NCI-H2227 treated with DMSO at 0.1 percent for 48 hours (cell line): ENCODE measurements around the gene BANF2.
A peak's percentile ranks its signal among the peaks of the same experiment; 100 is the strongest.

ENCODE experiments used
- DNase-seq: peaks from one replicate; lab custom pipeline; 2025; lab: John Stamatoyannopoulos, UW

The BANF2 gene

DNA sequence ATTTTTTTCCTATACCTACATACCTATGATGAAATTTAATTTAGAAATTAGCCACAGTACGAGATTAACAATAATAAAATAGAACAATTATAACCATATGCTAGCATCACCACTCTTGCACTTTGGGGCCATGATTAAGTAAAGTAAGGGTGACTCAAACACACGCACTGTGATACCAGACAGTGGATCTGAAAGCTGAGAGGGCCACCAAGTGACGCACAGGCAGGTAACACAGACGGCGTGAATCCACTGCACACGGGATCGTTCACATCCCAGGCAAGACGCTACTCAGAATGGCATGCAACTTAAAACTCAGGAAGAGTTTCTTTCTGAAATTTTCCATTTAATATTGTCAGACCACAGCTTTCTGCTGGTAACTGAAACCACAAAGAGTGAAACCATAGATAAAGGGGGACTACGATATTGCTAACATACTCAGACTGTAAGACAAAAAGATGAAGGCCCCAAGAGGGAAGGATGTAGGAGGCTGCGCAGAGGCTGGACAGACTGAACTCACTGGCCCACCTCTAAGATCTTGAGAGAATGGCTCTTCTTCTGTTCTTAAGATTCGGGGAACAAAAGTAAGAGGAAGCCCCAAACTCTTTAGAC, 35.6 kb upstream of the BANF2 start:
- DNase-seq = no peak

DNA sequence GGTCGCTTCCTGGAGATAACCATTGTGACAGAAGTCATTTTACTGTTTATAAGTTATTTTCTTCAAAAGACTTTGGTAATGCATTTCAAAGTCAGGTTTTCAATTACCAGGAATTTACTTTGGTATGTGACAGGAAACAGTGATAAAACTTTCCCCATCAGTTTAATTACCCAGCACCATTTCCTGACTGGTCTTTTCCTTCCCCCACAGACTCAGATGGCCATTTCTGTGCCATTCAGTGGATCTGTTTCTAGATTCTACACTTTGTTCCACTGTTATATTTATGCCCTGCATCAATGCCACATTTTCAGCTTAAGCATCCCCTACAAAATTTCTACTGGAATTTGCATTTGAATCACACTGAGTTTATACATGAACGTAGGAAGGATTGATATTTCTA, 34.0 kb upstream of the BANF2 start:
- DNase-seq = no peak

DNA sequence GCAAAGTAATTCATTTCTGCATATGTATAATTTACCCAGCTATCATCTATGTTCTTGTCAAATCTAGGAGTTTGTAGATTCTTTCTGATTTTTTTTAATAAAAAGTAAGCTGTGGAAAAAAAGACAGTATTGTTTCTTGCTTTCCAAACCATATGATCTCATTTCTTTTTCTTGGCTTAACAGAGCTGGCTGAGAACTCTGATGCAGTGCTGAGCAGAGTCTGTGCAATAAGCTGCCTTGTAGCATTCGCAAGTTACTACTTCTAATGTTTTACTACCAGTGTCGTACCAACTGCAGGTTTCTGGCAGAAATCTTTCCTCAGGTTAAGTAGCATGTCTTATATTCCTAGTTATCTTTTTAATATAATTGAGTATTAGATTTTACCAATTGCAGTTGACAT, 33.3 kb upstream of the BANF2 start:
- DNase-seq = no peak

DNA sequence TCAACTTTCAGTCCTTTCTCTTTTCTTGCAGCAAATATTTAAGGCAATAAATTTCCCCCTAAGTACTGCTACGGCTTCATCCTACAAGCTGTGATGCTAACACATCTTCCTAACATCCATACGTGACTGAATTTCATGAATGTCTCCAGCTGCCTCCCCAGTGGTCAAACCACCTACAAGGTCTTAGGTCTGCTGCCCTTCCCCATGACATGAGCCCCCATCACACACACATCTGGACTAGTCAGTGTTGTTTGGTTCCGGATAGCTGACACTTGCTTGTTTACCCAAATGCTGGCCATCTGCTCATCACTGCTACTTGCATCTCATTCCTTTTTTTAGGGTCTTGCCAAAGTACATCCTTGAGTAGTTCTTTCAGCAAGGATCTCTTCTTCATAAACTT, 32.3 kb upstream of the BANF2 start:
- DNase-seq = no peak

DNA sequence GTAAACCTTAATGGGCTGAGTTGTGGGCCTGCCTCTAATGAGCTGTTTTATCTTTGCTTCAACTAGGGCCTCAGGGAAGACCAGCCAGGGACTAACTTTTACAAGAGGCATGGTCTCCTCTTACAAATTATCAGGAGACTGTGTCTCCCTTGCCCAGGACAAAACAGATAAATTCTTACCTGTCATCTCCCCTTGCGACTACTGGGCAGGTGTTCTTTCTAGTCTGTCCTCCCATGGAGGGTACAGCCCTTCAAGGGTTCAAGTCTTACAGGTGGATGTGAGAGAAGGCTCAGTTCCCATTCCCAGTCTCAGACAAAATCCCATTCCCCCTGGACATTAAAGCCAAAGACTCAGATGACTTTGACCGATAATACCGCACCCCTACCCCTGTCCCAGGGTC, 31.3 kb upstream of the BANF2 start:
- DNase-seq = no peak

DNA sequence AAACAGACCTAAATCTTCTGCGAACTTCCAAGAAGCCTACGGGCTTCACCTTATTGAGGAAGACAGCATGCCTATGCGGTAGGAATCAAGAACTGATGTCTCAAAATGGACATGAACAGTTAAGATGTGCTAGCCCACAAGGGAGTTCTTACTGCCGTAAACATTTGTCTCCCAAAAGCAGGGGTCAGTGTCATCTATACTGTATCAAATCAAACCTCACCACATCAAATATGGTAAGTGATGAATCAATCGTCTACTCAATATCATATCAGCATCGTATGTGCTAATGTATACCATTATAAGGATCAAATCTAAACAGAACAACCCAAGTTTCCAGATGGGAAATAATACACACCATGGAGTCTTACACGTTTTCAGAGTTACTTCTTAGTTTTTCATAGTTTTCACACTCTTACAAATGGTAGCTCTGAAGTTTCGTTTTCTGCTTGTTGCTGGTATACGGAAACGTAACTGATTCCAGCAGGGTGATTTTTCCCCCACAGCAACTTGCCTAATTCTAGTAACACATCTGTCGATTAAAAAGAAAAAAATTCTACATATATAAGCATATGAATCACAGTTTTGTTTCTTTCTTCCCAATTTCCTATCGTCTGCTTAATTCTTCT, 30.3 kb upstream of the BANF2 start:
- no peak for DNase-seq

DNA sequence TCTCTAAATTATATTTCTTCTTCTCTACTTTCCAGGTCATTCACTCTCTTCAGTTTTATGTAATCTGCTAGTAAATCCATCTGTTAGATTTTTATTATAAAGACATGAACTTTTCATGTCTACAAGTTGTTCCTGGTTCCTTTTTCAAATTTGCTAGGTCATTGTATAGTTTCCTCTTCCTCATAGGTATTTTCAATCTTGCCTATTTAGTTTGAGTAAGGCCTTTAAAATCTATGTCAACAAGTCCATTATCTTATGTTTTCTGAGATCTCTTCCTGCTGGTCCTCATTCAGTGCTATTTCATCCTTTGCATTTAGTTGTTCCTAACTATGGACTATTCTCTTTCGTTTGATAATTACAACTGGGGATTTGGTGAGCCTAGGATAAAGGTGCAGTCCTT, 28.8 kb upstream of the BANF2 start:
- no peak for DNase-seq

DNA sequence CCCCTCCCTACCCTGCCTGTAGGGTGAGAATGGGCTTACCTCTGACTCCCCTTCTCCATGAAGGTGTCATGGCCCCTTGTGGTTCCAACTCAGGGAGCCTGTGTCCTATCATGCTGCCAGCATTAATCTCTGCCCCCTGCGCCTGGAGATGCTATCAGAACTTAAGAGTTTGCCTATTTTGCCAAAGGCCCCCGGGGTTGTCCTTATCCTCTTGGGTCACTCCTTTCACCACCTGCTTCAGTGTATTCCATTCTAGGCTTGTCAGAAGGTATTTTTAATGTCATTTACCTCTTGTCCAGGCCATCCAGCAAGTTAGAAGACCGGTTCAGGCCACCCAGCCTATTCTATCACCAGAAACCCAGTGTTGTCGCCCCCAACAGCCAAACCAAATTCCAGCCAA, 28.2 kb upstream of the BANF2 start:
- DNase-seq = no peak

DNA sequence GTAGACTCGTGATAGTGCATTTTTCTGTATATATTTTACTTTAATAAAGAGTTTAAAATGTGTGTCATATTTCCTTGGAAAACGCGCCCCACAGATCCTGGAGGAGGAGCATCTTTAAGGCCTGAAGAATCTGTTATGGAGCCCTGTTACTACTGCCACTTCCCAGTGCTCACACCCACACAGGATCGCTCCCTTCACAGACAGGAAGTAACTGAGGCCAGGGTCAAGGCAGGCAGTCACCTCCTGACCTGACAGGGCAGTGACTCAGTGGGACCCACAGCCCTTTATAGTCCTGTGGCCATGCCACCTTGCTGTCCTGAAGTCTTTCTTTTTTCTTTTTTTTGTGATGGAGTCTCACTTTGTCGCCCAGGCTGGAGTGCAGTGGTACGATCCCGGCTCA, 26.7 kb upstream of the BANF2 start:
- DNase-seq = no peak

DNA sequence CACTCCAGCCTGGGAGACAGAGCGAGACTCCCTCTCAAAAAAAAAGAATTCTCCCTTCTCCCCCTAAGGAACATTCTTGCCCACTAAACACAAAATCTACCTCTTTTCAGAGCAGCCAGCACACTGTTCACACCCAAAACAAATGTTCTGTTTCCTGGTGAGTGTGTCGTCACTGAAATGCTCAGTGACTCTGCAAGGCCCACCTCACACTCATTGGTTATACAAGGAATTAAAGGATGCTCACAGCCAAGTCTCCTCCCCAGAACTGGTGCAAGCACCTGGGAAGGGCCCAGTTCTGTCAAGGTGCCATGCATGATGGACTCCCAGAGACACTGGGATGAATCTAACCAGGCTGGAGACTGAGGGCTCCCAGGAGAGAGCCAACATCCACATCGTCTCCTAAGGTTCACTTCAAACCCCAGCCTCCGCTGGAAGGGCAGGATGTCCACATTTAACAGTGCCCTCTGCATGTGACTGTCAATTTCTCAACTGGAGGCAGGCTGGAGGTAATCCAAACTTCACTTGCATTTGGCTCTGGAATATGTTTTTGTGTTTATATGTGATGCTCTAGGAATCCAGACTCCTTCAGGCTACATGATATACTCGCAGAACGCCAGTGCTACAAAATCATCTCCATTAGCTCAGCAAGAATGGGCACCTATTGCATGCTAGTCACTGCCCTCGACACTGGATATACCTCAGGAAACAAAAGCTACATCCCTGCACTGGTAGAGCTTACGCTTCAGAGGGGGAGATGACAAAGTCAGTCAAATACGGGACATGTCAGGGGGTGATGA, 24.8 kb upstream of the BANF2 start:
- DNase-seq = no peak

DNA sequence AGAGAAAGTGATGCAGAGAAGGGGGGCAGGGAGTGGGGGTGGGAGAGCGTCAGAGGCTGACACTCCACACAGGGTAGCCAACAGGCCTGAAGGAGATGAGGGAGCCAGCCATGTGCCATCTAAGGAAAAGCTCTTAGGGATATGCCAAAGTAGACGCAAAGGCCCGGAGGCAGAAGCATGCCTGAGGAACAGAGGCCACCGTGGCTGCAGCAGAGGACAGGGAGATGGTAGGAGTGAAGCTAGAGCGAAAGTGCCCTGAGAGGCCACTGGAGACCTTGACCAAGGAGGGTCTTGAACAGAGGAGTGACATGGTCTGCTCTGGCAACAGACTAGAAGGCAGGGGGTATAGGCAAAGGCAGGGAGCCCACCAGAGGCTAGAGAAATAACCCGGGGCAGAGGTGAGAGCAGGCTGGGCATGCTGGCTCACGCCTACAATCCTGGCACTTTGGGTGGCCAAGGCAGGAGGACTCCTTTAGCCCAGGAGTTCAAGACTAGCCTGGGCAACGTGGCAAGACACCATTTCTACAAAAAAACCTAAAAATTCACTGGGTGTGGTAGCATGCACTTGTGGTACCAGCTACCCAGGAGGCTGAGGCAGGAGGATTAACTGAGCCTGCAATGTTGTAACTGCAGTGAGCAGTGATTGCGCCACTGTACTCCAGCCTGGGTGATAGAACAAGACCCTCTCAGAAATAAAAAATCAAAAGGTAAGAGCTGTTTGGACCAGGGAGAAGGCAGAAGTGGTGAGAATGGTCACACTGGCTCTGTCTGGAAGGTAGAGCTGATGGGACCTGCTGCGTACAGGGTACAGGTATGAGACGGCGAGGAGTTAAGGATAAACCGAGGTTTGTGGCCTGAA, 24.0 kb upstream of the BANF2 start:
- DNase-seq = no peak

DNA sequence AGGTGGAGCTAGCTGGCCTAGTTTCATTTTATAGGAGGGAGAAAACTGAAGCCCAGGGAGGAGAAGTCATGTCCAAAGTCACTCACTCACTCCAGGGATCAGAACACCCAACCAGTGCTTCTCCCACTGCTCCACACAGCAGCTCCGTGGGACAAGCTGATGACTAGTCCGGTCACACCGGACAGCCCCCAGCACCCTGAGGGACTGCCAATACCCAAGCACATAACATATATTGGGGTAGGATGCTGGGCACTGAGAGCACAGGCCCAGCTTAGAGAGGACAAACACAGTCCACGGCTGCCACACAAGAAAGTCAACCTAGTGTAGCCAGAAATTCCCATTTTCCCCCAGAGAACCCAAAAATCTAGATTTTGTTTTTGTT, 23.4 kb upstream of the BANF2 start:
- DNase-seq = no peak

DNA sequence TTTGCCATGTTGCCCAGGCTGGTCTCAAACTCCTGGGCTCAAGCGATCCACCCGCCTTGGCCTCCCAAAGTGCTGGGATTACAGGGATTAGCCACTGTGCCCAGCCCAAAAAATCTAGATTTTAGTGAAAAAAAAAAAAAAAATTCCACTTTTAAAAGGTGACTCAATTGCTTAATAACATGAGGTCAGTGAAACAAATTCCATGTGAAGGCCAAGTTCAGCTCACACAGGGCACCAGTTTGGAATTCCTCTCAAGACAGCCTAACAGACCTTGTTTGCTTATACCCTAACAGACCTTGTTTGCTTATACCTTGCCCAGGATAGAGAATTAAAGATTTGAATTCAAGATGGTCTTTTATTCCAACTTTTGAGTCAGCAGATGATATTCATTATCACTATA, 22.8 kb upstream of the BANF2 start:
- DNase-seq = no peak

DNA sequence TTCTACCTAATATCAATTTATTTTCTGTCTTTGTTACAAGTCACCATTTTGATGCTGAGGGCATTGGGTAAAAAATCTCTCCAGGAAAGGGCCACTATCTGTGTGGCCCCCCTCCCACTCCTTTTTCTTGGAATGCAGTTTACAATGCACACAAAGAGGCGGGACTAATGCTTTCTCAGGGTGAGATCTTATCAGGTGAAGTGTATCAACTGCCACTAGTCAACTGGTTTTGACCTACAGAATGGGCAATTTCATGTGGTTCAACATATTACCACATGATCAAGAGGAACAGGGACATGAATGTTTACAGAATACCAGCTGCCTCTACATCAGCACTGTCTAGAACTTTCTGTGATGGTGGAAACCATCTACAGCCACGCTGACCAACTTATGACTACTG, 21.5 kb upstream of the BANF2 start:
- DNase-seq = no peak

DNA sequence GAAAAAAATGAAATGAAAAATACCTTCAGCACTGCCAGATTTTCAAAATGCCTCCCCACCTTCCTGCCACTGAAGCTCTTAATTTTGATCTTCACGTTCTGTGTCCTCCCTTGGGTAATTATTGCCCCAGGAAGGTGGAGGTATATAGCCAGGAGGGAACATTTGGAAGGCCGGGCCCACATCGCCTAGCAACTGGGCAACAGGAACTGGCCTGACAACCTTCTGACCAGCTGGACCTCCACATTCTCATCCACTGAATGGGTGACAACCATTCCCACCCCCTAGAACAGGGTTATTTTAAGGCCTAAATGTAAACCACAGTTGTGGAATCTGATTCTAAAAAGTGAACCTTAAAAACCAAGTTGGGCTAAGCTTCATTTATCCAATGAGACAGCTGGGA, 20.9 kb upstream of the BANF2 start:
- DNase-seq = no peak

DNA sequence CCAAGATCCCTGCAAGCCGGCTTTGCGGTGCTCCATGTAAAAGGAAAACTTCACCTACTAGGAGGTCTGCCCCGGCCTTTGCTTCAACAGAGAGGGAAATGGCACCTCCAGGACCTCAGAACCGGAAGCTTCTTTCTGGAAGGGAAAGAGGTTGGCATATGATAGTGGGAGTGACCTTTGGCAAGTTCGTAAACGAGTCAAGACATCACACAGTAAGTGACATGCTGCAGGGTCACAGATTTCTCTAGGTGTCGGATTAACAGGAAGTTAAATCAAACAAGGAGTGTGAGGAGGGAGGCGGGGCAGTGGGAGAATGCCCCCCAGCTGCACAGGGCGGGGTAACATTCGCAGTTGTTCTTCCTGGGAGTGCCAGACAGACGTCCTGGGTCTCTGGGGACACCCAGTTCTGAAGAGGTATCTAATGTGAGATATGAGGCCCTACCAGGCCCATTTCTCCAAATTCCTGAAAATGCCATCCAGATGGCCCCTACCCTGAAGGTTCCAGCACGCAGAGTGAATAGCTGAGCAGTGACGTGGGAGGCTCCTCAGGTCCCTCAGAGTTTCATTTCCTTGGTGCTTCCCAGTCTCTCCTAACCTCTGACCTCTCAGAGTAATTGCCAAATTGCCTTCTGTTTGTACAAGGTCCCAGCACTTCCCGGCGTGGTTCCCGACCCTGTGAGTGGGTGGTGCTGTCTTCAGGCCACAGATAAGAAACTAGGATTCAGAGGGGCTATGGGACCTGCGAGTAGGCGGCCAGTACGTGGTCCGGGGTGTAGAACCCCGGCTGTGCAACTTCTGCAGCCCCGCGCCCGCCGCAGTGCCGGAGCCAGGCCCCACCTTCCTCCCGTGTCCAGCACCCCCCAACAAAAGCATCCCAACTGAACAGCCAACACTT, 19.6 kb upstream of the BANF2 start:
- no peak for DNase-seq

DNA sequence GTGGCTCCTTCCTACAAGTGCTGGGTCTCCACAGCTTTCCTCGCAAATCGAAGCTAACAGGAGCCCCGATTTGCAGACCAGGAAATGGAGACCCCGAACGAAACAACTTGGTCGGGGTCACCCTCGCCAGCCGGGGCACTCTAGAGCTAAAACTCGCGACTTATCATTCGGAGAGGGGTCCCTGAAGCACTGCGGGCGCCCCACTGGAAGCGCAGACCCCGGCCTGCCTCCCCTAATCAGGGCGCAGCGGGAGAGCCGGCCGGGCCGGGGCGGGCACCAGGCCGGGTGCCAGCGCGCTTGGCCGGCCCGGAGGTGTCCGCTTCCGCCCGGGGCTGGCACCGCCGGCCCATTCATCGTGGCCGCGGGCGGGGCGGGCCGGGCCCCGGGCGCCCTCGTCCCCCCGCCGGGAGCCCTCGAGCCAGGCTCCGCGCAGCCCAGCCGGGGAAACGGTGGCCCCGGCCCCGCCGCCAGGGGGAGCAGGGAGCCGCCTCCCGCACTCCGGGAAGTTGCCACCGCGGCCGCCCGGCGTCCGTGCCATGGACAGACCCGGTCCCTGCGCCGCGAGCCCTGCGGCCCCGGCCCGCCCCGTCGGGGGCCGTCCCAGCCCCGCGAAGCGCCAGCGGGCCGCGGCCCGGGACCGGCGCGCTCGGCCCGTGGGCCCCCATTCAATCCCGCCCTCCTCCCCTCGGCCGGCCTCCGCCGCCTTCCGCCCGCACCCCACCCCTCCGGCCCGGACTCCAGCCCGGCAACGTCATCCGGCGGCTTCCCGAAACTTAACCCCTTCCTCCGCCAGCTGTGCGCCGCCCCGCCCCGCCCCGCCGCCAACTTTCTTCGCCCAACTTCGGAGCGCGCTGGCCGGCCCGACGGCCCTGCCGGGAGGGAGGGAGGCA, 18.7 kb upstream of the BANF2 start:
- no peak for DNase-seq

DNA sequence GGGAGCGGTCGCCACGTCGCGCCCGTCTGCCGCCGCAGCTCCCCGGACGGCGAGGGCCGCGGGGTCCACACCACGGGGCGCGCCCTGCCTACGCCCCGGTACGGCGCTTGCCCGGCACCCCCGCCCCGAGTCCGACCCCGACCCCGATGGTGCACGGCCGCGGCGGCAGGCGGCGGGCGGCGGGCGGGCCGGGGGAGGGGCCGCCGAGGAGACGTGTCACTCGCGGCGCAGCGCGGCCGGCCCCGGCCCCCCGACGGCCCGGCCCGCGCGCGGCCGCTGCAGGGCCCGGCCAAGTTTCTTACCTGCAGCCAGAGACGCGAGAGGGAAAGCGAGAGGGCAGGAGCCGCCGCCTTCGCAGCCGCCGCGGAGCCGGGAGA, 18.1 kb upstream of the BANF2 start:
- DNase-seq = no peak

DNA sequence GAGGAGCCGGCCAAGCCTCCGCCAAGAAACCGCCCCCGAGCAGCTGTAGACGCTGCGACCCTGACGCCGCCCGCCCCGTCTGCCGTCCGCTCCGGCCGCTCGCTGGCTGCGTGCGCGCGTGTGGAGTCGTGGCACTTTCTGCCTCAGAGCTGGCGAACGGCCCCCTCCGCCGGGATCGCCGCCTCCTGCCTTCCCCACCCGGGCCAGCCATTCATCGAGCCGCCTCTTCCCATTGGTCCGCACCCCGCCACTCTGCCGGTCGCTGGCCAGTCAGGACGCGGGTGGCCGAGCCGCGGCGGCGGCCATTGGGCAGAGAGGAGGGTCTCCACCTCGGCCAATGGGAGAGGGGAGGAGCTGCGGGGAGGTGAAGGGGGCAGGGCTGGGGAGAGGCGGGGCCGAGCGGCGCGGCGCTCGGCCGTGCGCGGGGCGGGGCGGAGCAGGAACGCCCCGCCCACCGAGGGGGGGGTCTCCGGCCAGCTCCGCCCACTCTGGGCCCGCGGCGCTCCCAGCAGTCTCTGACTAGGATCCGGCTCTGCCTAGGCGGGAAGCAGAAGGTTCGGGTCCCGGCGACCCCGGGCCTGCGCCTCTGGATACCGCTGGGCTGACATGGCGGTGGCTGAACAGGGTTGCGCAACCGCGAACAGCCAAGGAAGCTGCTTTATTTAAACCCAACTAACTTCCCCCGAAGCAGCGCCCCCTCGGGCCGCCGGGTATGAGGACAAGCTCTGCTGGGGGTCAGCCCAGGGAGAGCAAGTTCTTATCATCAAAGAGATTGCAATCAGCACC, 17.5 kb upstream of the BANF2 start, which contains the start of gene RRBP1:
TSS of gene RRBP1 (minus strand) at position 140 of the 786 bp plus-strand sequence. CDS start 21,735 bp downstream, outside the sequence.
- DNase-seq = peak; percentile 95

DNA sequence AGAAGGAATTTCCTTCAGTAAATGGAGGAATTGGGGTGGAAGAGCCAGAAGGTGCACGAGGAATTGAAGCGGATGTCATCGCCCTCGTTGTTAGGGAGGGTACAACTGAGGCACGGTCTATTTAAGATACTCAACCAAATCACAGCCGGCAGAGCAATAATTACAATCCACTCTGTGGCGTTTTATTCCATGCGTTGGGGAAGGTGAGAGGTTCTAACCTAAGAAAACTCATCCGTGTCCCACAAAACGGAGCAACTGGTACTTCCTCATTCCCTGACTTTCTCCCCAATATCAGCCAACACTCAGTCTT, 16.9 kb upstream of the BANF2 start:
- DNase-seq = no peak
